ENCODE data around the gene RXFP3.

GRCh38 chr5:33964132-33964700 lies 28.0 kb downstream of the RXFP3 start:
- TF ChIP-seq ZNF23 (tag by site-specific recombination; IDR thresholded peaks at IDR 0.05; ENCODE audit: borderline replicate concordance) (no peak), ZNF138 (tag by site-specific recombination; IDR thresholded peaks at IDR 0.05; ENCODE audit: borderline replicate concordance) (no peak), EGR2 (tag by site-specific recombination; IDR thresholded peaks at IDR 0.05; ENCODE audit: low read depth) (no peak), ZNF223 (tag by site-specific recombination; IDR thresholded peaks at IDR 0.05) (no peak), ZSCAN30 (tag by site-specific recombination; IDR thresholded peaks at IDR 0.05) (no peak), CTCF (tag by site-specific recombination; IDR thresholded peaks at IDR 0.05) (no peak), TCF7L2 (IDR thresholded peaks at IDR 0.05; ENCODE audit: borderline replicate concordance, low read depth, low read length) (no peak), ZBTB1 (tag by site-specific recombination; IDR thresholded peaks at IDR 0.05) (no peak), ZNF701 (tag by site-specific recombination; IDR thresholded peaks at IDR 0.05) (no peak)
- TF ChIP-seq, protein P1, sequence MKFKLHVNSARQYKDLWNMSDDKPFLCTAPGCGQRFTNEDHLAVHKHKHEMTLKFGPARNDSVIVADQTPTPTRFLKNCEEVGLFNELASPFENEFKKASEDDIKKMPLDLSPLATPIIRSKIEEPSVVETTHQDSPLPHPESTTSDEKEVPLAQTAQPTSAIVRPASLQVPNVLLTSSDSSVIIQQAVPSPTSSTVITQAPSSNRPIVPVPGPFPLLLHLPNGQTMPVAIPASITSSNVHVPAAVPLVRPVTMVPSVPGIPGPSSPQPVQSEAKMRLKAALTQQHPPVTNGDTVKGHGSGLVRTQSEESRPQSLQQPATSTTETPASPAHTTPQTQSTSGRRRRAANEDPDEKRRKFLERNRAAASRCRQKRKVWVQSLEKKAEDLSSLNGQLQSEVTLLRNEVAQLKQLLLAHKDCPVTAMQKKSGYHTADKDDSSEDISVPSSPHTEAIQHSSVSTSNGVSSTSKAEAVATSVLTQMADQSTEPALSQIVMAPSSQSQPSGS (tag by site-specific recombination; IDR thresholded peaks at IDR 0.05; ENCODE audit: low read depth) = no peak
